AG09309 (cell line): Measurements from ENCODE around the gene ROR2.

ENCODE experiments used
- DNase-seq: peaks from one replicate; pipeline ENCODE4 v3.0.0-alpha.2; 2010; ENCODE audit warnings: low read depth
- H3K4me3 ChIP-seq: 2 replicates; pipeline ENCODE4 v1.5.1; 2011; ENCODE audit warnings: mild to moderate bottlenecking, low read depth, low read length, moderate library complexity; ENCODE audit not compliant: control insufficient read depth
- CTCF ChIP-seq: IDR thresholded peaks from 2 replicates; pipeline ENCODE4 v1.5.1; 2011; ENCODE audit warnings: mild to moderate bottlenecking, low read depth, low read length, inconsistent platforms; ENCODE audit not compliant: insufficient read depth, control insufficient read depth; ENCODE audit errors: missing control alignments

ROR2 gene

GRCh38 chr9:91724609-91725505, 225.2 kb downstream of the ROR2 start:
- H3K4me3 ChIP-seq = no peak overlapping the region
- no peak for DNase-seq
- TF ChIP-seq CTCF = no peak

GRCh38 chr9:91724068-91724440, 226.0 kb downstream of the ROR2 start:
- no peak for TF ChIP-seq CTCF
- no peak for DNase-seq
- no peak overlapping the region for H3K4me3 ChIP-seq

- DNase-seq = no peak
- H3K4me3 ChIP-seq = no peak overlapping the region
- TF ChIP-seq CTCF = no peak
Measured at GRCh38 chr9:91723420-91724067, 226.5 kb downstream of the ROR2 start.

GRCh38 chr9:91720751-91721705, 229.0 kb downstream of the ROR2 start:
- DNase-seq = no peak
- no peak overlapping the region for H3K4me3 ChIP-seq
- no peak for TF ChIP-seq CTCF

- H3K4me3 ChIP-seq = no peak overlapping the region
- TF ChIP-seq CTCF = no peak
- DNase-seq = no peak
Measured at GRCh38 chr9:91720313-91720712, 229.7 kb downstream of the ROR2 start.

GRCh38 chr9:91718071-91718470, 232.0 kb downstream of the ROR2 start:
- H3K4me3 ChIP-seq = no peak overlapping the region
- DNase-seq = no peak
- TF ChIP-seq CTCF = no peak
